Motor neuron (in vitro differentiated cells): ENCODE data around the gene ADSL. TPM values are rescaled to one million over a fixed set of nuclear protein-coding genes. Genes with fewer than 3 reads are reported as not detected.

ENCODE experiments used
- ATAC-seq, 8 experiments: fragments of 200-7000 bp; cut with Tn5 transposase; replicated peaks in 6 of 8; 2 replicates each; pipeline ENCODE4 v1.8.0; 2021; ENCODE audit warnings: mild to moderate bottlenecking in 8 of 8, moderate library complexity in 8 of 8
- H3K27ac ChIP-seq, 2 donors: fragments of 250-450 bp; sonication (Bioruptor Pico); 2 replicates each; pipeline ENCODE4 v1.9.0; 2021; ENCODE audit warnings: antibody characterized with exemption in 2 of 2, mild to moderate bottlenecking in 2 of 2, moderate library complexity in 1 of 2
- H3K4me1 ChIP-seq, 2 donors: fragments of 250-450 bp; sonication (Bioruptor Pico); replicated peaks in 1 of 2; 2 replicates each; pipeline ENCODE4 v1.6.1; 2021; ENCODE audit warnings: antibody characterized with exemption in 2 of 2, mild to moderate bottlenecking in 2 of 2, moderate library complexity in 1 of 2
- H3K4me3 ChIP-seq, 5 donors: fragments of 250-450 bp; sonication (Bioruptor Pico); 2 replicates each; pipeline ENCODE4 v1.9.0; 2021; ENCODE audit warnings: antibody characterized with exemption in 5 of 5, mild to moderate bottlenecking in 5 of 5, moderate library complexity in 4 of 5
- WGBS, 10 experiments: fragments of 450-650 bp; shearing (Covaris generic); methylation state at CpG; one replicate each; pipeline ENCODE4 v1.0.0; 2022; 5-methylcytosine and 5-hydroxymethylcytosine counted together
- in situ Hi-C, 9 experiments: fragments of 400-800 bp; cut with MboI; loops; one replicate each; pipeline ENCODE4 v1.15.0; 2021; ENCODE audit warnings: low sequenced_read_pairs in 9 of 9, low pct_unique_long_range_greater_than_20kb in 2 of 9; ENCODE audit not compliant: unreplicated experiment in 9 of 9
- total RNA-seq, 8 experiments: library from RNA; unstranded; fragments of 300-600 nt; gene quantifications; 2 replicates each; pipeline versions ENCODE4 v1.2.3 to v1.2.4, GENCODE V29; 2022

Gene ADSL
- total RNA-seq, 8 experiments from 2014 or later, result 49.8 to 98.7 (median 80.0) TPM

GRCh38 chr22:40404251-40405177, 58.2 kb downstream of the ADSL start:
- Histone ChIP-seq H3K4me1 (no peaks in the 10 kb centered on the region), H3K27ac (no peak overlapping the region), H3K4me3 (no peak overlapping the region)
- in situ Hi-C loops, result no loop called here
- no peak for ATAC-seq
- WGBS, 10 experiments, result 83 to 100% (median 98%) methylated on average over 2 to 10 of the region's 25 CpGs; no CpG with 5 or more reads in 4 of the 10 experiments

- no peak for ATAC-seq
- 92 to 100% (median 95%) methylated on average over 2 to 12 of the region's 28 CpGs; no CpG with 5 or more reads in 6 of the 10 experiments for WGBS, 10 experiments
- in situ Hi-C loops, result no loop called here
Observed at GRCh38 chr22:40405178-40406062, 59.1 kb downstream of the ADSL start.

DNA sequence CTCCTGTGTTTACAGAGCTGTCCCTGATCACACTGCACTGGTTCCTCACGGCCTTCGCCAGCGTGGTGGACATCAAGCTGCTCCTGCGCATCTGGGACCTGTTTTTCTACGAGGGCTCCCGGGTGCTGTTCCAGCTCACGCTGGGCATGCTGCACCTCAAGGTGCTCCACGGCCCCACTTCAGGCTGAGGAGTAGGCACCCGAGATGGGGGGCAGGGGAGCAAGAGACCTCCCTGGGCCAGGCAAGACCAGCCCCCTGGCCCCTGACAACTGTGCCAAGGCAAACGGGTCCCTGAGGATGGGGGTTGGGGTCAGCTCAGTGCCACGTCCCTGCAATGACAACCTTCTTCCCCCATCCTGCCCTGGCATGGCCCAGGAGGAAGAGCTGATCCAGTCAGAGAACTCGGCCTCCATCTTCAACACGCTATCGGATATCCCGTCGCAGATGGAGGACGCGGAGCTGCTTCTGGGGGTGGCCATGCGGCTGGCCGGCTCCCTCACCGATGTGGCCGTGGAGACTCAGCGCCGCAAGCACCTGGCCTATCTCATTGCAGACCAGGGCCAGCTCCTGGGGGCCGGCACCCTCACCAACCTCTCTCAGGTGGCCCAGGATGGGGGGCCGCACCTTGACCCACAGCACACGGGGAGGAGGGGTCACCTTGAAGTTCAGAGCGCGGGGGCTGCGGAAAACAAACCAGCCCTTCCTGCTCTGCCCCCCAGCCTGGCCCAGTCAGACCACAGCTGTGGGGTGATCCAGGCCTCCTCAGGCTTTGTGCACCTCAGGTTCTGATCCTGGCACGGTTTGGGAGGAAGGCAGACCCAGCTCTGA, 60.0 kb downstream of the ADSL start:
- Histone ChIP-seq H3K27ac (no peak overlapping the region), H3K4me1 (no peaks in the 10 kb centered on the region), H3K4me3 (no peak overlapping the region)
- ATAC-seq, result no peak
- 80 to 100% (median 92%) methylated on average over 1 to 6 of the region's 31 CpGs; no CpG with 5 or more reads in 6 of the 10 experiments for WGBS, 10 experiments
- in situ Hi-C loops, result no loop called here

More at GRCh38 chr22:40405178-40406062, 59.1 kb downstream of the ADSL start:
- H3K4me1 ChIP-seq, result no peaks in the 10 kb centered on the region
- no peak overlapping the region for H3K4me3 ChIP-seq
- no peak overlapping the region for H3K27ac ChIP-seq

GRCh38 chr22:40407021-40407761, 60.9 kb downstream of the ADSL start:
- WGBS, 10 experiments, result 80 to 100% (median 97%) methylated on average over 1 to 11 of the region's 37 CpGs; no CpG with 5 or more reads in 3 of the 10 experiments
- no peak for ATAC-seq
- no peak overlapping the region for H3K4me3 ChIP-seq
- H3K27ac ChIP-seq, result no peak overlapping the region
- in situ Hi-C loops, result no loop called here
- H3K4me1 ChIP-seq, result no peaks in the 10 kb centered on the region

GRCh38 chr22:40407831-40408717, 61.8 kb downstream of the ADSL start:
- no peaks in the 10 kb centered on the region for H3K4me1 ChIP-seq
- in situ Hi-C loops, result no loop called here
- WGBS, 10 experiments, result 80 to 93% (median 90%) methylated on average over 1 to 4 of the region's 32 CpGs; no CpG with 5 or more reads in 7 of the 10 experiments
- peak in 1 of 8 experiments; percentile 8 for ATAC-seq
- no peak overlapping the region for H3K27ac ChIP-seq
- H3K4me3 ChIP-seq, result no peak overlapping the region

DNA sequence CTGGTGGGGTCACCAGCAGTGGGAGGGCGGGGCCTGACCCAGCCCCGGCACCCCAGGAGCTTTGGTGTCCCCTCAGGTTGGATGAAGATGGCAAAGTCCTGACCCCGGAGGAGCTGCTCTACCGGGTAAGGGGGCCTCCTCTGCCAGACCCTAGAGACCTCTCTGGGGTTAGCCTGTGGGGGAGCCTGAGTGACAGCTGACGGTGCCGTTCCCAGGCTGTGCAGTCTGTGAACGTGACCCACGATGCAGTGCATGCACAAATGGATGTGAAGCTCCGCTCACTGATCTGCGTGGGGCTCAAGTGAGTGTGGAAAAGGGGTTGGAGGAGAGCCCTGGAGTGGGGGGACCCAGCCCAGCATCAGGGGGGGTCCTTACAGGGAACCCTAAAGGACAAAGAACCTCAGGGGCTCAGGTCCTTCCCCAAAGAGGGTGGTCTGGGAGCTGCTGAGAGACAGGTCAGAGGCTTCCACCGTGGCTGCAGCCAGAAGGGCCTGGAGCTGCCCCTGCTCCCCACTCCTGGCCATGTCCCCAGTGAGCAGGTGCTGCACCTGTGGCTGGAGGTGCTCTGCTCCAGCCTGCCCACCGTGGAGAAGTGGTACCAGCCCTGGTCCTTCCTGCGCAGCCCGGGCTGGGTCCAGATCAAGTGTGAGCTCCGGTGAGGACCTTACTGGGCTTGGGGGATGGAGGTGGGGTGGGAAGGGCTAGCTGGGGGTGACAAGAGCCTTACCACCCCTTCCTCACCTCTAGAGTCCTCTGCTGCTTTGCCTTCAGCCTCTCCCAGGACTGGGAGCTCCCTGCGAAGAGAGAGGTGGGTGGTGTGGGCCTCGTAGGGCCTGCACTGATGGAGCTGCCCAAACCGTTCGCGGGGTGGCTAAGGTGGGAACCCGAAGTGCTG, 62.7 kb downstream of the ADSL start:
- ATAC-seq, result peak in 4 of 8 experiments; percentile 3 to 14 (median 6)
- 83 to 100% (median 90%) methylated on average over 1 to 2 of the region's 21 CpGs; no CpG with 5 or more reads in 7 of the 10 experiments for WGBS, 10 experiments
- H3K4me3 ChIP-seq, result no peak overlapping the region
- no peak overlapping the region for H3K27ac ChIP-seq
- H3K4me1 ChIP-seq, result no peaks in the 10 kb centered on the region
- in situ Hi-C loops, result no loop called here

- Histone ChIP-seq H3K27ac (no peak overlapping the region), H3K4me1 (no peaks in the 10 kb centered on the region), H3K4me3 (no peak overlapping the region)
- 89 to 100% methylated on average over 4 to 7 of the region's 11 CpGs; no CpG with 5 or more reads in 8 of the 10 experiments for whole genome bisulfite sequencing, 10 experiments
- peak in 4 of 8 experiments; percentile 4 to 17 (median 10) for ATAC-seq
- in situ Hi-C loops, result no loop called here
Observed at GRCh38 chr22:40409613-40410113, 63.4 kb downstream of the ADSL start.

DNA sequence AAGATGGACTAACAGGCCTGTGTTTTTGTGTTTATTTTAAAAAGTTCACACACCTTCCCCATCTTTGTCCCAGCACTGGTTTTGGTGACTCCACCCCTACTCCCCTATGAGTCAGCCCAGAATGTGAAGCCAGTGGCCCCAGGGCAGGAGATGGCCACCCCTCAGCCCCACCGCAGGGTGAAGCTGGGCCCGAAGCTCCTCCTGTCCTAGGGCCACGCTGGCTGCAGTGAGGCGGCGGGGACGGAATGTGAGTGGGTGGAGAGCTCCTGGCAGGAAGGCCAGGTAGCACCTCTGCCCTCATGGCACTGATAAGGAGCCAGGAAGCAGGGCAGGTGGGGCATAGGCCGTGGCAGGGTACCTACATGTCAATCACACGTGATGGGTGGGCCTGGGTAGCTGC, 64.0 kb downstream of the ADSL start:
- Histone ChIP-seq H3K27ac (no peak overlapping the region), H3K4me3 (no peak overlapping the region), H3K4me1 (no peaks in the 10 kb centered on the region)
- in situ Hi-C loops, result no loop called here
- 90 to 100% (median 100%) methylated on average over 1 to 2 of the region's 8 CpGs; no CpG with 5 or more reads in 6 of the 10 experiments for WGBS, 10 experiments
- peak in 6 of 8 experiments; percentile 2 to 16 (median 8) for ATAC-seq

DNA sequence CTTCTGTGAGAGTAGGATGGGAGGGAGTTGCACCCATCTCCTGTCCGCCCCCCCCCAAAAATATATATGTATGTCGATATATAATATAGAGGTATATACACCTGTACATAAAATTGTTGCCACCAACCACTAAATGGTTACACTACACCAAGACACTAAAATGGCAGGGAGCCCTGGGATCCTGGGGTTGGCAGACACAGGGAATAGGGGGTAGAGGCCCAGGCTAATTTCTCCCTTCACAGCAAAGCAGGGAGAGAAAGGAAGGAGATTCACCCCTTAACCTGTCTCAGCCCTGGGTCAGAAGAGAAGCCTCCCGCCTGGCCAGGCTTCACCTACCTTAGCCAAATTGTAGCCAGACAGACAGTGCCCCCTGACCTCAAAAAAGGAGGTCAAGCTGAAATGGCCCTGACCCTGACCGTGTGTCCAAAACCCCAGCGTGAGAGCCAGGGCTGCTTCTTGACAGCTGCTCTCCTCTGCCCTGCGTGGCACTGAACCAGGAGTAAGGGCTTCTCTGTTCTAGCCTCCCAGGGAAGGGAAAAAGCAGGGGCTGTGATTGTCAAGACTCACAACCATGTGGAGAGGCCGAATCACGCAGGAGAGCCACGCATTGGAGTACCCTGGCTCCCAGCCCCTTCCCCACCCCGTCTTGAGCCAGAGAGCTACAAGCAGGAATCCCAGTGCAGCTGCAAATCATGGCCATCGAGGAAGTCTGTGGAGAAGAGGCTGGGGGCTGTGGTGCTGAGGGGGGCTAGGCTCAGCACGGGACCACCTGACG, 64.6 kb downstream of the ADSL start:
- WGBS, 10 experiments, result 50 to 100% (median 100%) methylated on average over 1 to 8 of the region's 13 CpGs; no CpG with 5 or more reads in 2 of the 10 experiments
- ATAC-seq, result peak in 1 of 8 experiments; percentile 4
- Histone ChIP-seq H3K27ac (no peak overlapping the region), H3K4me3 (no peak overlapping the region), H3K4me1 (no peaks in the 10 kb centered on the region)
- in situ Hi-C loops, result no loop called here

DNA sequence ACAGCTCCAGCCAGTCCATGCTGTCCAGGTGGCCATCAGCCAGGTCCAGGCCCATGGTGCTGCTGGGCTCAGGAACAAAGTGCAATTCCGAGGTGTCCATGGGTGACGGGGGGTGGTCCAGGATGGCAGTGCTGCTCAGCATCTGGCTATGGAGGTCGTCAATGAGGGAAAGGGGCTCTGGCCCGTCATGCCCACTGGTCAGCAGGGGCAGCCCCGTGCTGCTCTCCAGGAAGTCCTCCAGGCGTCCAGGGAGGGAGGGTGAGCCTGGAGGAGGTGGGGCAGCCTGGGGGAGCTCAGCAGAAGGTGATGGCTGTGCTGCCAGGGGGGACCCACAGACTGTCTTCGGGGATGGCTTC, 65.2 kb downstream of the ADSL start:
- ATAC-seq, result peak in 3 of 8 experiments; percentile 3 to 10 (median 4)
- Histone ChIP-seq H3K4me3 (no peak overlapping the region), H3K27ac (no peak overlapping the region), H3K4me1 (no peaks in the 10 kb centered on the region)
- WGBS, 10 experiments, result 50 to 100% (median 86%) methylated on average over 2 to 4 of the region's 7 CpGs; no CpG with 5 or more reads in 6 of the 10 experiments
- in situ Hi-C loops, result no loop called here
